Small intestine (tissue), 7 donors: ENCODE measurements around the gene PSMB5. TPM values are rescaled to one million over a fixed set of nuclear protein-coding genes. Genes with fewer than 3 reads are reported as not detected.
A peak's percentile ranks its signal among the peaks of the same experiment; 100 is the strongest.

ENCODE experiments used
- DNase-seq, 2 donors: peaks; one replicate each; pipeline versions ENCODE4 v3.0.0 to v3.0.0-alpha.2; 2013
- FAIRE-seq: peaks from 2 replicates; lab custom pipeline; 2012; peaks lifted over from hg19 to GRCh38; lab: Jason Lieb, UNC
- H3K27ac ChIP-seq, 3 donors: one replicate each; pipeline ENCODE4 v1.5.1; 2013; ENCODE audit warnings: low read length in 2 of 3, mild to moderate bottlenecking in 2 of 3, control low read depth in 1 of 3, inconsistent platforms in 1 of 3, low read depth in 1 of 3, moderate library complexity in 1 of 3
- H3K27me3 ChIP-seq, 3 donors: one replicate each; pipeline ENCODE4 v1.6.1; 2013; ENCODE audit warnings: low read length in 3 of 3, inconsistent platforms in 1 of 3; ENCODE audit not compliant: control insufficient read depth in 3 of 3, insufficient read depth in 3 of 3
- H3K36me3 ChIP-seq, 3 donors: one replicate each; pipeline ENCODE4 v1.6.1; 2013; ENCODE audit warnings: low read length in 3 of 3, inconsistent platforms in 1 of 3, low read depth in 1 of 3, mild to moderate bottlenecking in 1 of 3, moderate library complexity in 1 of 3; ENCODE audit not compliant: control insufficient read depth in 3 of 3, insufficient read depth in 2 of 3
- H3K4me1 ChIP-seq, 3 donors: one replicate each; pipeline ENCODE4 v1.6.1; 2013; ENCODE audit warnings: low read length in 2 of 3, inconsistent platforms in 1 of 3, low read depth in 1 of 3, mild to moderate bottlenecking in 1 of 3, moderate library complexity in 1 of 3; ENCODE audit not compliant: control insufficient read depth in 3 of 3, insufficient read depth in 2 of 3
- H3K4me3 ChIP-seq, 3 donors: one replicate each; pipeline ENCODE4 v1.5.1; 2013; ENCODE audit warnings: low read length in 3 of 3, control low read depth in 1 of 3, inconsistent platforms in 1 of 3, low read depth in 1 of 3, mild to moderate bottlenecking in 1 of 3, moderate library complexity in 1 of 3
- H3K9me3 ChIP-seq, 2 donors: one replicate each; pipeline ENCODE4 v1.6.1; 2013; ENCODE audit warnings: low read depth in 1 of 2, low read length in 1 of 2; ENCODE audit not compliant: control insufficient read depth in 2 of 2, insufficient read depth in 1 of 2
- WGBS, 3 donors: extraction: QIAGEN DNeasy Blood & Tissue Kit; methylation state at CpG; one replicate each; pipeline ENCODE4 v1.1.7; 2013; 5-methylcytosine and 5-hydroxymethylcytosine counted together
- polyA plus RNA-seq, 4 donors: library from polyadenylated mRNA; stranded (reverse) in 3 of 4; unstranded in 1 of 4; fragments of 200-250 nt in 3 of 4; fragments of 120-200 nt in 1 of 4; gene quantifications; one replicate each; pipeline versions ENCODE4 v1.2.1 to v1.2.3, GENCODE V29; 2013
- donor health status: healthy with polysubstance abuse.
- donor health status: control.
- donor health status: control.
- donor health status: Bipolar disorder and iron deficiency.
- donor health status: healthy.

Gene PSMB5
- polyA plus RNA-seq, 4 donors = 84.0 to 166 (median 92.8) TPM

GRCh38 chr14:23071921-23072539, 37.3 kb upstream of the PSMB5 start:
- peak overlapping the region in 1 of 3 donors; percentile 82 for H3K4me3 ChIP-seq
- WGBS, 3 donors = 27 to 43% (median 41%) methylated on average over 5 of the region's 5 CpGs
- peaks cover 16 to 53% (median 17%) of the 10 kb centered on the region in 3 donors for H3K36me3 ChIP-seq
- no peaks in the 10 kb centered on the region for H3K9me3 ChIP-seq
- H3K27ac ChIP-seq = peak overlapping the region; percentile 60 to 86 (median 81)
- no peaks in the 10 kb centered on the region for H3K27me3 ChIP-seq
- FAIRE-seq = no peak
- DNase-seq = peak; percentile 37 to 59
- peaks cover 0 to 46% (median 9%) of the 10 kb centered on the region in 3 donors for H3K4me1 ChIP-seq

- H3K27me3 ChIP-seq = no peaks in the 10 kb centered on the region
- peaks cover 0 to 42% (median 7%) of the 10 kb centered on the region in 3 donors for H3K4me1 ChIP-seq
- no peaks in the 10 kb centered on the region for H3K9me3 ChIP-seq
- 0 to 3% (median 1%) methylated on average over 14 of the region's 14 CpGs for WGBS, 3 donors
- DNase-seq = peak; percentile 91
- no peak for FAIRE-seq
- H3K27ac ChIP-seq = peak overlapping the region; percentile 60 to 86 (median 81)
- peak overlapping the region; percentile 56 to 82 (median 57) for H3K4me3 ChIP-seq
- peaks cover 13 to 59% (median 17%) of the 10 kb centered on the region in 3 donors for H3K36me3 ChIP-seq
These were observed 36.7 kb upstream of the PSMB5 start for GRCh38 chr14:23071244-23071920.

GRCh38 chr14:23070262-23071129, 35.8 kb upstream of the PSMB5 start:
- Histone ChIP-seq H3K4me3 (peak overlapping the region in 2 of 3 donors; percentile 57 to 82), H3K36me3 (peaks cover 8 to 57% (median 14%) of the 10 kb centered on the region in 3 donors), H3K9me3 (no peaks in the 10 kb centered on the region), H3K27ac (peak overlapping the region; percentile 38 to 81 (median 60)), H3K4me1 (peaks cover 0 to 36% (median 2%) of the 10 kb centered on the region in 3 donors), H3K27me3 (no peaks in the 10 kb centered on the region)
- DNase-seq (no peak), FAIRE-seq (no peak)
- WGBS, 3 donors = 7 to 11% (median 11%) methylated on average over 10 of the region's 10 CpGs

- no peaks in the 10 kb centered on the region for H3K9me3 ChIP-seq
- H3K4me3 ChIP-seq = no peak overlapping the region
- H3K27ac ChIP-seq = no peak overlapping the region
- DNase-seq (no peak), FAIRE-seq (no peak)
- H3K36me3 ChIP-seq = peaks cover 8 to 64% (median 11%) of the 10 kb centered on the region in 3 donors
- 74 to 88% (median 86%) methylated on average over 3 to 4 of the region's 4 CpGs for WGBS, 3 donors
- no peaks in the 10 kb centered on the region for H3K27me3 ChIP-seq
- H3K4me1 ChIP-seq = peaks cover 0 to 30% (median 2%) of the 10 kb centered on the region in 3 donors
These were observed 34.7 kb upstream of the PSMB5 start for GRCh38 chr14:23069413-23069806.

- DNase-seq (peak; percentile 92 to 94), FAIRE-seq (no peak)
- no peaks in the 10 kb centered on the region for H3K9me3 ChIP-seq
- WGBS, 3 donors = 26 to 28% (median 27%) methylated on average over 8 of the region's 8 CpGs
- peaks cover 0 to 30% (median 2%) of the 10 kb centered on the region in 3 donors for H3K4me1 ChIP-seq
- peak overlapping the region in 1 of 3 donors; percentile 14 for H3K27ac ChIP-seq
- peaks cover 11 to 64% (median 11%) of the 10 kb centered on the region in 3 donors for H3K36me3 ChIP-seq
- H3K27me3 ChIP-seq = no peaks in the 10 kb centered on the region
- no peak overlapping the region for H3K4me3 ChIP-seq
These were observed 34.2 kb upstream of the PSMB5 start for GRCh38 chr14:23068789-23069412.

GRCh38 chr14:23067847-23068788, 33.4 kb upstream of the PSMB5 start:
- no peaks in the 10 kb centered on the region for H3K9me3 ChIP-seq
- H3K36me3 ChIP-seq = peaks cover 14 to 62% (median 18%) of the 10 kb centered on the region in 3 donors
- peaks cover 0 to 28% (median 2%) of the 10 kb centered on the region in 3 donors for H3K4me1 ChIP-seq
- H3K27ac ChIP-seq = peak overlapping the region in 1 of 3 donors; percentile 14
- H3K4me3 ChIP-seq = no peak overlapping the region
- FAIRE-seq (no peak), DNase-seq (no peak)
- 78 to 83% (median 82%) methylated on average over 14 of the region's 14 CpGs for WGBS, 3 donors
- no peaks in the 10 kb centered on the region for H3K27me3 ChIP-seq
